ENCODE data around the gene PAPOLA. TPM values are rescaled to one million over a fixed set of nuclear protein-coding genes. Genes with fewer than 3 reads are reported as not detected.

Gene PAPOLA
- total and polyA plus RNA-seq, 2 experiments from 2014 or later = 198 to 237 TPM

- no peak for ATAC-seq
- H3K9me2 ChIP-seq (ENCODE audit: insufficient read depth) = no peaks in the 10 kb centered on the region
- TF ChIP-seq JUNB (IDR thresholded peaks at IDR 0.05; ENCODE audit: unreplicated experiment) (no peak), ZNF462 (CRISPR knock-in tag; IDR thresholded peaks at IDR 0.05) (no peak), NANOG (IDR thresholded peaks at IDR 0.05; ENCODE audit: borderline replicate concordance) (no peak), CREB1 (CRISPR knock-in tag; IDR thresholded peaks at IDR 0.05; ENCODE audit: low read depth) (no peak), STAT1 (IDR thresholded peaks at IDR 0.05; ENCODE audit: unreplicated experiment) (no peak), EZH2phosphoT487 (IDR thresholded peaks at IDR 0.05; ENCODE audit: unreplicated experiment) (no peak), EZH2 (IDR thresholded peaks at IDR 0.05; ENCODE audit: low read depth, unreplicated experiment) (no peak), POLR2AphosphoS5 (IDR thresholded peaks at IDR 0.05; ENCODE audit: low read depth) (no peak), ZNF331 (CRISPR knock-in tag; IDR thresholded peaks at IDR 0.05; ENCODE audit: low read depth) (no peak), CTCF (conservative IDR thresholded peaks at IDR 0.05; ENCODE audit: low read depth in 2 of 2) (no peak), ZNF114 (CRISPR knock-in tag; IDR thresholded peaks at IDR 0.05) (no peak), REST (IDR thresholded peaks at IDR 0.05; ENCODE audit: unreplicated experiment) (no peak), ETS1 (IDR thresholded peaks at IDR 0.05) (no peak)
- DNase-seq (ENCODE audit: low spot score) = no peak
- no peaks in the 10 kb centered on the region for H3K79me2 ChIP-seq (replicated peaks; ENCODE audit: insufficient read depth)
- Mint-ChIP-seq H3K4me3 (no peak overlapping the region), H3K27ac (no peak overlapping the region), H3K9me3 (no peaks in the 10 kb centered on the region), H3K36me3 (ENCODE audit: low read depth) (no peaks in the 10 kb centered on the region), H3K27me3 (ENCODE audit: insufficient read depth, low read depth, poor library complexity) (peaks cover 2% of the 10 kb centered on the region), H3K4me1 (no peaks in the 10 kb centered on the region)
- H3K27me3 ChIP-seq (ENCODE audit: insufficient read depth) = no peaks in the 10 kb centered on the region
- H3K4me1 ChIP-seq (ENCODE audit: insufficient read depth) = no peaks in the 10 kb centered on the region
- no peak overlapping the region for H3K27ac ChIP-seq (ENCODE audit: low read depth)
- no peaks in the 10 kb centered on the region for H3F3A ChIP-seq (replicated peaks; ENCODE audit: low read depth)
- H2AFZ ChIP-seq = no peak overlapping the region
- no peak overlapping the region for H3K4me3 ChIP-seq
- no peaks in the 10 kb centered on the region for H3K36me3 ChIP-seq (ENCODE audit: insufficient read depth)
- H3K4me2 ChIP-seq = no peak overlapping the region
- H4K20me1 ChIP-seq (replicated peaks; ENCODE audit: insufficient read depth) = no peaks in the 10 kb centered on the region
Observed at GRCh38 chr14:96478119-96478518, 24.1 kb upstream of the PAPOLA start.

All from GM23338 (cell line).